H1 (cell line): ENCODE results near the gene PTPN2. TPM values are rescaled to one million over a fixed set of nuclear protein-coding genes. Genes with fewer than 3 reads are reported as not detected.

Experiments used
- CTCF ChIA-PET: fragments of 300-600 bp; sonication (Branson Sonifier 250); formaldehyde crosslinking; loops from one replicate; lab custom pipeline; 2021; ENCODE audit not compliant: partially characterized antibody; lab: Charles Lee
- POLR2A ChIA-PET: fragments of 300-600 bp; sonication (Branson Sonifier 250); formaldehyde crosslinking; loops from one replicate; lab custom pipeline; 2021; ENCODE audit warnings: inconsistent platforms; ENCODE audit not compliant: partially characterized antibody; lab: Charles Lee
- DNase-seq, 2 experiments: peaks; one replicate each; pipeline versions ENCODE4 v3.0.0 to v3.0.0-alpha.2; 2010 to 2022; ENCODE audit warnings: low spot score in 2 of 2, low read depth in 1 of 2, mixed read lengths in 1 of 2
- FAIRE-seq: peaks from 2 replicates; lab custom pipeline; 2011; peaks lifted over from hg19 to GRCh38; lab: Jason Lieb, UNC
- H2AFZ ChIP-seq: 2 replicates; pipeline ENCODE4 v1.8.1; 2012; ENCODE audit warnings: low read length, inconsistent platforms
- H2AK5ac ChIP-seq: 2 replicates; pipeline ENCODE4 v1.6.1; 2013; ENCODE audit warnings: low read depth, low read length
- H2BK120ac ChIP-seq: replicated peaks from 2 replicates; pipeline ENCODE3; 2013; ENCODE audit warnings: low read depth, low read length, inconsistent platforms
- H2BK12ac ChIP-seq: 2 replicates; pipeline ENCODE4 v1.6.1; 2013; ENCODE audit warnings: low read depth, low read length
- H2BK15ac ChIP-seq: 2 replicates; pipeline ENCODE4 v1.6.1; 2013; ENCODE audit warnings: low read length
- H2BK20ac ChIP-seq: 2 replicates; pipeline ENCODE4 v1.6.1; 2013; ENCODE audit warnings: low read length
- H2BK5ac ChIP-seq: 2 replicates; pipeline ENCODE4 v1.6.1; 2013; ENCODE audit warnings: low read depth, low read length
- H3K14ac ChIP-seq: 2 replicates; pipeline ENCODE4 v1.6.1; 2013; ENCODE audit warnings: inconsistent platforms; ENCODE audit not compliant: insufficient read length
- H3K18ac ChIP-seq: 2 replicates; pipeline ENCODE4 v1.6.1; 2013; ENCODE audit warnings: low read length; ENCODE audit errors: extremely low read depth
- H3K23ac ChIP-seq: 2 replicates; pipeline ENCODE4 v1.6.1; 2013; ENCODE audit warnings: inconsistent platforms; ENCODE audit not compliant: insufficient read length
- H3K23me2 ChIP-seq: 2 replicates; pipeline ENCODE4 v1.6.1; 2013; ENCODE audit warnings: low read depth, low read length
- H3K27ac ChIP-seq: 2 replicates; pipeline ENCODE4 v1.6.1; 2011; ENCODE audit warnings: low read depth, low read length, inconsistent platforms
- H3K27me3 ChIP-seq, 4 experiments: replicated peaks in 1 of 4; 1 replicate in 1 of 4; 2 replicates in 3 of 4; pipeline versions ENCODE4 v1.6.1 to v1.8.1; 2011 to 2013; ENCODE audit warnings: low read length in 3 of 4, mild to moderate bottlenecking in 3 of 4, inconsistent platforms in 2 of 4, mixed read lengths in 2 of 4, moderate library complexity in 1 of 4; ENCODE audit not compliant: control insufficient read depth in 3 of 4, insufficient read depth in 3 of 4; ENCODE audit errors: extremely low read depth in 1 of 4
- H3K36me3 ChIP-seq, 4 experiments: 2 replicates each; pipeline versions ENCODE4 v1.6.1 to v1.8.1; 2011 to 2013; ENCODE audit warnings: mild to moderate bottlenecking in 4 of 4, low read length in 3 of 4, moderate library complexity in 2 of 4, control low read depth in 1 of 4, inconsistent platforms in 1 of 4; ENCODE audit not compliant: insufficient read depth in 4 of 4, control insufficient read depth in 2 of 4
- H3K4ac ChIP-seq: replicated peaks from 2 replicates; pipeline ENCODE3; 2013; ENCODE audit warnings: low read length, low read depth, mixed read lengths, inconsistent platforms; ENCODE audit not compliant: insufficient read length
- H3K4me1 ChIP-seq, 4 experiments: replicated peaks in 1 of 4; 1 replicate in 1 of 4; 2 replicates in 3 of 4; pipeline versions ENCODE4 v1.6.1 to v1.8.1; 2011 to 2013; ENCODE audit warnings: low read length in 3 of 4, inconsistent platforms in 2 of 4, mixed read lengths in 1 of 4; ENCODE audit not compliant: insufficient read depth in 4 of 4, control insufficient read depth in 3 of 4
- H3K4me2 ChIP-seq, 2 experiments: 2 replicates each; pipeline versions ENCODE4 v1.6.1 to v1.8.1; 2011 to 2013; ENCODE audit warnings: low read depth in 2 of 2, low read length in 2 of 2, control low read depth in 1 of 2, inconsistent platforms in 1 of 2, mild to moderate bottlenecking in 1 of 2; ENCODE audit not compliant: insufficient read depth in 1 of 2
- H3K4me3 ChIP-seq, 4 experiments: fragments of 200-600, 300-600 bp in 1 of 4; sonication (generic), shearing (Covaris generic), sonication (Bioruptor Twin) in 1 of 4; 2 replicates each; pipeline versions ENCODE4 v1.5.1 to v1.8.1; 2011 to 2016; ENCODE audit warnings: low read length in 4 of 4, low read depth in 3 of 4, control low read depth in 2 of 4, inconsistent platforms in 2 of 4, mild to moderate bottlenecking in 2 of 4, mixed read lengths in 1 of 4, moderate library complexity in 1 of 4; ENCODE audit not compliant: insufficient read depth in 2 of 4; ENCODE audit errors: extremely low read depth in 1 of 4
- H3K56ac ChIP-seq: replicated peaks from 2 replicates; pipeline ENCODE3; 2013; ENCODE audit warnings: low read depth, mild to moderate bottlenecking, mixed read lengths, low read length, inconsistent platforms; ENCODE audit not compliant: insufficient read length
- H3K79me1 ChIP-seq: 2 replicates; pipeline ENCODE4 v1.6.1; 2013; ENCODE audit warnings: low read depth, low read length, control low read depth
- H3K79me2 ChIP-seq, 2 experiments: 2 replicates each; pipeline versions ENCODE4 v1.6.1 to v1.8.1; 2012 to 2013; ENCODE audit warnings: low read length in 2 of 2, mild to moderate bottlenecking in 2 of 2, inconsistent platforms in 1 of 2; ENCODE audit not compliant: insufficient read depth in 2 of 2, control insufficient read depth in 1 of 2
- H3K9ac ChIP-seq, 4 experiments: replicated peaks in 1 of 4; 1 replicate in 1 of 4; 2 replicates in 3 of 4; pipeline versions ENCODE4 v1.6.1 to v1.8.1; 2011 to 2013; ENCODE audit warnings: low read depth in 3 of 4, low read length in 3 of 4, control low read depth in 2 of 4, mild to moderate bottlenecking in 2 of 4, moderate library complexity in 2 of 4, inconsistent platforms in 1 of 4; ENCODE audit errors: extremely low read depth in 1 of 4
- H3K9me3 ChIP-seq, 2 experiments: 2 replicates each; pipeline versions ENCODE4 v1.6.1 to v1.8.1; 2012 to 2013; ENCODE audit warnings: mild to moderate bottlenecking in 2 of 2, moderate library complexity in 2 of 2, control low read depth in 1 of 2, inconsistent platforms in 1 of 2, low read depth in 1 of 2, low read length in 1 of 2, mixed read lengths in 1 of 2; ENCODE audit not compliant: insufficient read depth in 2 of 2
- H4K20me1 ChIP-seq, 2 experiments: replicated peaks in 1 of 2; 2 replicates each; pipeline versions ENCODE3 to v1.8.1; 2011 to 2013; ENCODE audit warnings: inconsistent platforms in 2 of 2, low read length in 2 of 2, mild to moderate bottlenecking in 1 of 2; ENCODE audit not compliant: insufficient read depth in 2 of 2, control insufficient read depth in 1 of 2
- H4K5ac ChIP-seq: 2 replicates; pipeline ENCODE4 v1.6.1; 2013; ENCODE audit warnings: low read length, low read depth, mixed read lengths, inconsistent platforms; ENCODE audit not compliant: insufficient read length
- H4K8ac ChIP-seq: 2 replicates; pipeline ENCODE4 v1.8.0; 2013; ENCODE audit warnings: mild to moderate bottlenecking, moderate library complexity, low read length, inconsistent platforms; ENCODE audit not compliant: insufficient read depth; ENCODE audit errors: extremely low read depth
- H4K91ac ChIP-seq: replicated peaks from 2 replicates; pipeline ENCODE3; 2013; ENCODE audit warnings: low read length, mixed read lengths, inconsistent platforms; ENCODE audit not compliant: insufficient read length
- ASH2L ChIP-seq: fragments of 200-600, 300-600 bp; sonication (generic); IDR thresholded peaks from one replicate; pipeline ENCODE4 v1.7.1; 2017; ENCODE audit warnings: low read length
- BRCA1 ChIP-seq: IDR thresholded peaks from 2 replicates; pipeline ENCODE4 v1.6.1; 2012; ENCODE audit warnings: low read depth, low read length, improper control_type of control experiment
- CEBPB ChIP-seq: IDR thresholded peaks from 2 replicates; pipeline ENCODE4 v1.6.1; 2012; ENCODE audit warnings: low read depth, low read length
- KDM1A ChIP-seq: fragments of 200-600, 300-600 bp; sonication (generic); IDR thresholded peaks from 2 replicates; pipeline ENCODE4 v1.7.1; 2016; ENCODE audit warnings: mild to moderate bottlenecking, low read length, borderline replicate concordance
- KDM5A ChIP-seq: fragments of 200-600 bp; IDR thresholded peaks from 2 replicates; pipeline ENCODE4 v1.7.1; 2012; ENCODE audit warnings: mild to moderate bottlenecking, low read length, inconsistent platforms, mixed read lengths
- PHF8 ChIP-seq: fragments of 200-600 bp; sonication (generic); conservative IDR thresholded peaks from 2 replicates; pipeline ENCODE4 v1.7.1; 2012; ENCODE audit warnings: low read depth, mild to moderate bottlenecking, inconsistent platforms, low read length, moderate library complexity
- POLR2AphosphoS5 ChIP-seq: IDR thresholded peaks from 2 replicates; pipeline ENCODE4 v1.6.1; 2011; ENCODE audit warnings: low read depth, low read length
- RXRA ChIP-seq: IDR thresholded peaks from 2 replicates; pipeline ENCODE4 v1.6.1; 2011; ENCODE audit warnings: low read depth, mild to moderate bottlenecking, low read length, moderate library complexity; ENCODE audit not compliant: insufficient read depth
- WGBS, 2 experiments: shearing (Covaris generic) in 1 of 2; methylation state at CpG; one replicate each; pipeline versions ENCODE4 v1.1.6 to v1.1.7; 2013 to 2015; ENCODE audit warnings: low lambda C conversion rate in 2 of 2, mixed read lengths in 2 of 2, inconsistent platforms in 1 of 2, low coverage in 1 of 2, missing lambda C conversion rate in 1 of 2; ENCODE audit not compliant: insufficient replicate concordance in 2 of 2, insufficient coverage in 1 of 2, insufficient read length in 1 of 2; ENCODE audit errors: extremely low coverage in 1 of 2, missing lambda C conversion rate in 1 of 2; 5-methylcytosine and 5-hydroxymethylcytosine counted together
- polyA plus RNA-seq, 7 experiments: library from polyadenylated mRNA; depleted of rRNA in 3 of 7; stranded (reverse) in 5 of 7; unstranded in 2 of 7; fragments of >200 nt in 5 of 7; fragments of 200-250 nt in 2 of 7; gene quantifications; 1 replicate in 5 of 7; 2 replicates in 1 of 7; 4 replicates in 1 of 7; pipeline versions ENCODE4 v1.2.1 to v1.2.3, GENCODE V29; 2011 to 2013; ENCODE audit warnings: missing spikeins in 2 of 7, mixed read lengths in 2 of 7
- total RNA-seq: library from RNA; stranded (reverse); fragmentation: NEBNext Ultra II Directional; extraction: Animal tissue kit (Norgen Biotek cat#: 25700); gene quantifications from 2 replicates; pipeline ENCODE4 v1.2.1, GENCODE V29; 2021

The PTPN2 gene
- total and polyA plus RNA-seq, 2 of the 8 experiments (the other 6 are each of a cell fraction or from before 2014, with no cell fraction given), result 16.4 to 54.0 TPM

GRCh38 chr18:12843420-12844350, 40.4 kb downstream of the PTPN2 start:
- Histone ChIP-seq H2BK20ac (no peak overlapping the region), H3K9me3 (no peaks in the 10 kb centered on the region), H3K27me3 (no peaks in the 10 kb centered on the region), H4K91ac (no peak overlapping the region), H4K5ac (no peak overlapping the region), H2BK120ac (no peak overlapping the region), H3K18ac (no peak overlapping the region), H3K79me1 (peaks cover 8% of the 10 kb centered on the region; the same call in 1 of the 2 replicates), H3K4me2 (no peak overlapping the region), H3K14ac (no peak overlapping the region), H2BK15ac (no peak overlapping the region), H3K4me1 (peaks cover 0 to 7% (median 2%) of the 10 kb centered on the region in 4 experiments; a peak in 3 of 7 replicates), H4K8ac (no peak overlapping the region), H3K56ac (no peak overlapping the region), H3K27ac (no peak overlapping the region), H4K20me1 (peaks cover 0 to 10% of the 10 kb centered on the region in 2 experiments), H3K36me3 (no peaks in the 10 kb centered on the region; a peak in 2 of 8 replicates), H2BK5ac (no peak overlapping the region), H2BK12ac (no peak overlapping the region; the same call in 1 of the 2 replicates), H2AK5ac (no peak overlapping the region), H2AFZ (no peak overlapping the region), H3K4me3 (no peak overlapping the region), H3K79me2 (peaks cover 0 to 69% of the 10 kb centered on the region in 2 experiments; a peak in 2 of 4 replicates), H3K23ac (no peak overlapping the region), H3K4ac (no peak overlapping the region), H3K9ac (no peak overlapping the region; a peak in 2 of 7 replicates), H3K23me2 (no peaks in the 10 kb centered on the region)
- FAIRE-seq, result no peak
- ChIA-PET CTCF (interaction anchor here (1.1 to 1.3 kb wide), 2 partner anchors 49 to 91 kb away, joined by 3 to 4 read pairs; no protein-coding TSS in a partner anchor), POLR2A (interaction anchor here (0.9 to 1.2 kb wide), 2 partner anchors 19 to 41 kb away, joined by 3 read pairs; no protein-coding TSS in a partner anchor)
- TF ChIP-seq PHF8 (no peak), BRCA1 (no peak), ASH2L (no peak), CEBPB (no peak), KDM5A (no peak), RXRA (no peak), KDM1A (no peak), POLR2AphosphoS5 (no peak)
- no peak for DNase-seq
- WGBS, 2 experiments, result 90% methylated on average over 12 of the region's 12 CpGs; no CpG with 5 or more reads in 1 of the 2 experiments
